HG03565 (cell line): ENCODE results near the gene BEND4.

Experiments
- ATAC-seq: cut with Tn5 transposase; IDR thresholded peaks from one replicate; pipeline ENCODE4 v1.9.1; 2021; ENCODE audit warnings: mild to moderate bottlenecking, moderate library complexity; ENCODE audit not compliant: unreplicated experiment

The BEND4 gene

GRCh38 chr4:42112846-42113245, 39.6 kb downstream of the BEND4 start:
- no peak for ATAC-seq

GRCh38 chr4:42104521-42104920, 47.9 kb downstream of the BEND4 start:
- ATAC-seq, result no peak

- ATAC-seq, result no peak
These were observed 50.9 kb downstream of the BEND4 start for GRCh38 chr4:42101446-42101975.

- ATAC-seq, result no peak
These were observed 64.1 kb downstream of the BEND4 start for GRCh38 chr4:42088386-42088785.

GRCh38 chr4:42083816-42084215, 68.6 kb downstream of the BEND4 start:
- ATAC-seq, result no peak

- no peak for ATAC-seq
These were observed 72.1 kb downstream of the BEND4 start for GRCh38 chr4:42080306-42080705.

- ATAC-seq, result peak; percentile 88
These were observed 74.2 kb downstream of the BEND4 start for GRCh38 chr4:42078184-42078801.

- no peak for ATAC-seq
These were observed 78.2 kb downstream of the BEND4 start for GRCh38 chr4:42074294-42074693.

GRCh38 chr4:42070463-42070862, 82.0 kb downstream of the BEND4 start:
- no peak for ATAC-seq

- no peak for ATAC-seq
These were observed 85.2 kb downstream of the BEND4 start for GRCh38 chr4:42067264-42067663.

GRCh38 chr4:42066402-42066801, 86.1 kb downstream of the BEND4 start:
- no peak for ATAC-seq
